ENCODE data around the gene C1orf159.

The C1orf159 gene

DNA sequence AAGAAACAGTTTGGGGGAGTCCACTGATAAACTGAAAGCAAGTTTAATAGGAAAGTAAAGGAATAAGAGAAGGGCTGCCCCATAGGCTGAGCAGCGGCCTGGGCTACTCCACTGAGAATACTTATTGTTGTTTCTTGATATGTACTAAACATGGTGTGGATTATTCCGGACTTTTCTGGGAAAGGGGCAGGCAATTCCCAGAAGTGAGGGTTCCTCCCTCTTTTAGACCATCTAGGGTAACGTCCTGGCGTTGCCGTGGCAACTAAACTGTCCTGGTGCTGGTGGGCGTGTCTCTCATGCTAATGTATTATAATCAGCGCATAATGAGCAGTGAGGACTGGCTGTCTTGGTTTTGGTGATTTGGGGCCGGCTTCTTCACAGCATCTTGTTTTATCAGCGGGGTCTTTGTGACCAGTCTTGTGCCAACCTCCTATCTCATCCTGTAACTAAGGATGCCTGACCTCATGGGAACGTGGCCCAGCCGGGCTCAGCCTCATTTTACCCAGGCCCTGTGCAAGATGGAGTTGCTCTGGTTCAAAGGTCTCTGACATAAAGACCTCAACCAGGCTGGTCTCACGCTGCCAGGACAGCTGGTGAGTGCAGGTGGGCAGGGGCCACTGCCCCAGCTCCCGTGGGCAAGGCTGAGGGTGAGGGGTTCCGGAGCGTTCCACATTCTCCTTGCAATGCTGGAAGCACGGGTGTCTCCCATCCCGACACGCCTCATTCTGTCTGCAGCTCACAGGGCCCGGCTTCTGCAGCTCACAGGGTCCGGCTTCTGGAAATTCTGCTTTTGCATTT lies 19.6 kb upstream of the C1orf159 start:
- no peak overlapping the region for H3K4me3 ChIP-seq (ENCODE audit: low read depth, low read length)
- no peaks in the 10 kb centered on the region for H3K36me3 ChIP-seq (ENCODE audit: control insufficient read depth in 2 of 2, insufficient read depth in 1 of 2, low read length in 2 of 2)
- no peaks in the 10 kb centered on the region for H3K4me1 ChIP-seq (ENCODE audit: control insufficient read depth, insufficient read depth, low read length)
- no peaks in the 10 kb centered on the region for H3K9me3 ChIP-seq (ENCODE audit: control insufficient read depth, insufficient read depth, low read depth, low read length)
- H3K27ac ChIP-seq (ENCODE audit: extremely low read depth, low read depth, low read length): no peak overlapping the region
- POLR2A ChIA-PET: no interaction called here
- TF ChIP-seq ZNF239 (tag by site-specific recombination; IDR thresholded peaks at IDR 0.05) (no peak), PRDM1 (tag by site-specific recombination; IDR thresholded peaks at IDR 0.05) (no peak), ZNF248 (tag by site-specific recombination; IDR thresholded peaks at IDR 0.05) (no peak), ZNF513 (tag by site-specific recombination; IDR thresholded peaks at IDR 0.05) (no peak), ZNF354C (tag by site-specific recombination; IDR thresholded peaks at IDR 0.05; ENCODE audit: borderline replicate concordance, low read depth) (no peak), ZNF341 (tag by site-specific recombination; IDR thresholded peaks at IDR 0.05; ENCODE audit: low read depth) (peak; percentile 49; the same call in 1 of the 2 replicates), HOXD13 (CRISPR knock-in tag; IDR thresholded peaks at IDR 0.05; ENCODE audit: borderline replicate concordance) (no peak), SP2 (tag by site-specific recombination; IDR thresholded peaks at IDR 0.05) (no peak), KLF9 (tag by site-specific recombination; IDR thresholded peaks at IDR 0.05; ENCODE audit: low read depth) (0 out of 2 replicates have a peak, but pooled peaks have one; percentile 19), OVOL3 (tag by site-specific recombination; IDR thresholded peaks at IDR 0.05) (no peak)
- CTCF ChIA-PET: no interaction called here

DNA sequence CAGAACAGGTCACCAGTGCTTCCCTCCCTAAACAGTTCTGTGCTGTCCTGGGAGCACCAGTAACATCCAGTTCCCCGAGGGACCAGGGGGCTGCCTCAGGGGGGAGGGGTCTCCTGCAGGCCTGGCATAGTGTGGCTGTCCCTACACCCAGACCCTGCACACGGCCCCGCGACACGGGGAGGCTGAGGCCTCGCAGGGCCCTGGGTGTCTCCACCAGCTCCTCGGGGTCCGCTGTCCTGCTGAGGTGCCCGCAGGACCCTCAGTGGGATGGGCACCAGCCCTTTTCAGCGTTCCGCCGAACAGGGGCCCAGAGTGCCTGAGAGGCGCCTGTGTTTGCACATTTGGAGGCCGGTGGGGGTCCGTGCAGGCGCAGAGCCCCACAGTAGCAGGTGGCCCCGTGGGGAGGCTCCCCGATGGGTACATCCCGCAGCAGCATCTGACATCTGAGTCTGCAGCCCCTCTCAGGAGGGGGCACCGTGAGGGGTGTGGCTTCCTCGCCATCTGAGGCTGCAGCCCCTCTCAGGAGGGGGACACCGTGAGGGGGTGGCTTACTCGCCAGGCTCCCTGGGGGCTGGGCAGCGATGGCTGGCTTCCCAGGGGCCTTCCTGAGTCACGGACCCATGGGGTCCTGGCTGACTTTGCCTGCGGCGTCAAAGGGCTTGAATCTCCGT lies 18.5 kb upstream of the C1orf159 start:
- no peak for TF ChIP-seq ZNF133 (tag by site-specific recombination; IDR thresholded peaks at IDR 0.05)
- TF ChIP-seq ZNF747 (tag by site-specific recombination; IDR thresholded peaks at IDR 0.05): no peak
- no peak for TF ChIP-seq ZNF785 (tag by site-specific recombination; IDR thresholded peaks at IDR 0.05)
- TF ChIP-seq ZXDB (tag by site-specific recombination; IDR thresholded peaks at IDR 0.05): no peak
- TF ChIP-seq, protein P1, sequence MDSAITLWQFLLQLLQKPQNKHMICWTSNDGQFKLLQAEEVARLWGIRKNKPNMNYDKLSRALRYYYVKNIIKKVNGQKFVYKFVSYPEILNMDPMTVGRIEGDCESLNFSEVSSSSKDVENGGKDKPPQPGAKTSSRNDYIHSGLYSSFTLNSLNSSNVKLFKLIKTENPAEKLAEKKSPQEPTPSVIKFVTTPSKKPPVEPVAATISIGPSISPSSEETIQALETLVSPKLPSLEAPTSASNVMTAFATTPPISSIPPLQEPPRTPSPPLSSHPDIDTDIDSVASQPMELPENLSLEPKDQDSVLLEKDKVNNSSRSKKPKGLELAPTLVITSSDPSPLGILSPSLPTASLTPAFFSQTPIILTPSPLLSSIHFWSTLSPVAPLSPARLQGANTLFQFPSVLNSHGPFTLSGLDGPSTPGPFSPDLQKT (IDR thresholded peaks at IDR 0.05; ENCODE audit: borderline replicate concordance, low read depth, low read length): no peak
- no peak for TF ChIP-seq ZNF596 (tag by site-specific recombination; IDR thresholded peaks at IDR 0.05)
- TF ChIP-seq ZNF394 (tag by site-specific recombination; IDR thresholded peaks at IDR 0.05; ENCODE audit: borderline replicate concordance): no peak
- 0 out of 2 replicates have a peak, but pooled peaks have one; percentile 8 for TF ChIP-seq GLIS1 (tag by site-specific recombination; IDR thresholded peaks at IDR 0.05)
- no peak for TF ChIP-seq HOXD13 (CRISPR knock-in tag; IDR thresholded peaks at IDR 0.05; ENCODE audit: borderline replicate concordance)
- peak; percentile 72 for TF ChIP-seq ZNF157 (tag by site-specific recombination; IDR thresholded peaks at IDR 0.05)
- TF ChIP-seq ZIC2 (tag by site-specific recombination; IDR thresholded peaks at IDR 0.05): peak; percentile 98
- no peak for TF ChIP-seq ZNF146 (tag by site-specific recombination; IDR thresholded peaks at IDR 0.05)
- no peak for TF ChIP-seq PBX3 (CRISPR knock-in tag; IDR thresholded peaks at IDR 0.05)
- no peak for TF ChIP-seq ZNF501 (tag by site-specific recombination; IDR thresholded peaks at IDR 0.05)
- TF ChIP-seq ZNF426 (tag by site-specific recombination; IDR thresholded peaks at IDR 0.05): no peak
- TF ChIP-seq ZSCAN5A (tag by site-specific recombination; IDR thresholded peaks at IDR 0.05): no peak
- no peak for TF ChIP-seq ZNF169 (tag by site-specific recombination; IDR thresholded peaks at IDR 0.05)
- TF ChIP-seq GLIS2 (tag by site-specific recombination; IDR thresholded peaks at IDR 0.05): peak; percentile 27; the same call in 1 of the 2 replicates
- no peak for TF ChIP-seq KLF10 (tag by site-specific recombination; IDR thresholded peaks at IDR 0.05)
- Histone ChIP-seq H3K9me3 (ENCODE audit: control insufficient read depth, insufficient read depth, low read depth, low read length) (no peaks in the 10 kb centered on the region), H3K4me3 (ENCODE audit: low read depth, low read length) (no peak overlapping the region), H3K4me1 (ENCODE audit: control insufficient read depth, insufficient read depth, low read length) (no peaks in the 10 kb centered on the region), H3K36me3 (ENCODE audit: control insufficient read depth in 2 of 2, insufficient read depth in 1 of 2, low read length in 2 of 2) (no peaks in the 10 kb centered on the region), H3K27ac (ENCODE audit: extremely low read depth, low read depth, low read length) (no peak overlapping the region)
- CTCF ChIA-PET: interaction anchor here (1.2 kb wide), 1 partner anchor 12 kb away, joined by 3 read pairs; no protein-coding TSS in a partner anchor
- POLR2A ChIA-PET: no interaction called here
